ENCODE results near the gene HERC3. TPM values are rescaled to one million over a fixed set of nuclear protein-coding genes. Genes with fewer than 3 reads are reported as not detected.

The HERC3 gene
- total and polyA plus RNA-seq, 2 experiments from 2014 or later: 2.2 to 2.4 TPM

DNA sequence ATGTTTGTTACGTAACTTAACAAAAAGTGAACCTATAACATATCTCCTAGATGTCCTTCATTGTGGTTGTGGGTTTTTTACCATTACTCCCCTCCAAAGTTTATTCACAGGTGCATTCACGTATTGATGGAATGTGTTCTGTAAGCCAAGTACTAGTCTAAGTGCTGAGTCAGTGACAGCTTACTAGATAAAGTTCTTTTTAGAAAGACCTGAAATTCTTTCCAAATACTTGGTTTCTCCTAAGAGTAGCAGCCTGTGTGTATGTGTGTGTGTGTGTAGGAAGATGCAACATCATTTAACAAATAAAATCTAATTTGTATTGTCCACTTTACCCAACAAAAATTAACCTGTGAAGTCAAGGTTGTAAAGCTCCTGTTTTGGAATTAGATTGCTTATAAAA lies 83.3 kb downstream of the HERC3 start:
- peak overlapping the region; percentile 62; the same call in 1 of the 2 replicates for H3K27ac Mint-ChIP-seq
- H3K4me1 Mint-ChIP-seq: peaks cover 9% of the 10 kb centered on the region; the same call in 2 of the 3 replicates

More for the DNA sequence above, 83.3 kb downstream of the HERC3 start:
- no peak overlapping the region for H3K4me2 ChIP-seq
- TF ChIP-seq REST (IDR thresholded peaks at IDR 0.05; ENCODE audit: unreplicated experiment) (no peak), JUNB (IDR thresholded peaks at IDR 0.05; ENCODE audit: unreplicated experiment) (no peak), CTCF (conservative IDR thresholded peaks at IDR 0.05; ENCODE audit: low read depth in 2 of 2) (no peak), EZH2 (IDR thresholded peaks at IDR 0.05; ENCODE audit: low read depth, unreplicated experiment) (no peak), ZNF114 (CRISPR knock-in tag; IDR thresholded peaks at IDR 0.05) (no peak), CREB1 (CRISPR knock-in tag; IDR thresholded peaks at IDR 0.05; ENCODE audit: low read depth) (no peak), NANOG (IDR thresholded peaks at IDR 0.05; ENCODE audit: borderline replicate concordance) (no peak), ZNF331 (CRISPR knock-in tag; IDR thresholded peaks at IDR 0.05; ENCODE audit: low read depth) (no peak), EZH2phosphoT487 (IDR thresholded peaks at IDR 0.05; ENCODE audit: unreplicated experiment) (no peak), STAT1 (IDR thresholded peaks at IDR 0.05; ENCODE audit: unreplicated experiment) (no peak), POLR2AphosphoS5 (IDR thresholded peaks at IDR 0.05; ENCODE audit: low read depth) (no peak)
- TF ChIP-seq, protein P1, sequence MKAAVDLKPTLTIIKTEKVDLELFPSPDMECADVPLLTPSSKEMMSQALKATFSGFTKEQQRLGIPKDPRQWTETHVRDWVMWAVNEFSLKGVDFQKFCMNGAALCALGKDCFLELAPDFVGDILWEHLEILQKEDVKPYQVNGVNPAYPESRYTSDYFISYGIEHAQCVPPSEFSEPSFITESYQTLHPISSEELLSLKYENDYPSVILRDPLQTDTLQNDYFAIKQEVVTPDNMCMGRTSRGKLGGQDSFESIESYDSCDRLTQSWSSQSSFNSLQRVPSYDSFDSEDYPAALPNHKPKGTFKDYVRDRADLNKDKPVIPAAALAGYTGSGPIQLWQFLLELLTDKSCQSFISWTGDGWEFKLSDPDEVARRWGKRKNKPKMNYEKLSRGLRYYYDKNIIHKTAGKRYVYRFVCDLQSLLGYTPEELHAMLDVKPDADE (IDR thresholded peaks at IDR 0.05): no peak
- TF ChIP-seq, protein P2, sequence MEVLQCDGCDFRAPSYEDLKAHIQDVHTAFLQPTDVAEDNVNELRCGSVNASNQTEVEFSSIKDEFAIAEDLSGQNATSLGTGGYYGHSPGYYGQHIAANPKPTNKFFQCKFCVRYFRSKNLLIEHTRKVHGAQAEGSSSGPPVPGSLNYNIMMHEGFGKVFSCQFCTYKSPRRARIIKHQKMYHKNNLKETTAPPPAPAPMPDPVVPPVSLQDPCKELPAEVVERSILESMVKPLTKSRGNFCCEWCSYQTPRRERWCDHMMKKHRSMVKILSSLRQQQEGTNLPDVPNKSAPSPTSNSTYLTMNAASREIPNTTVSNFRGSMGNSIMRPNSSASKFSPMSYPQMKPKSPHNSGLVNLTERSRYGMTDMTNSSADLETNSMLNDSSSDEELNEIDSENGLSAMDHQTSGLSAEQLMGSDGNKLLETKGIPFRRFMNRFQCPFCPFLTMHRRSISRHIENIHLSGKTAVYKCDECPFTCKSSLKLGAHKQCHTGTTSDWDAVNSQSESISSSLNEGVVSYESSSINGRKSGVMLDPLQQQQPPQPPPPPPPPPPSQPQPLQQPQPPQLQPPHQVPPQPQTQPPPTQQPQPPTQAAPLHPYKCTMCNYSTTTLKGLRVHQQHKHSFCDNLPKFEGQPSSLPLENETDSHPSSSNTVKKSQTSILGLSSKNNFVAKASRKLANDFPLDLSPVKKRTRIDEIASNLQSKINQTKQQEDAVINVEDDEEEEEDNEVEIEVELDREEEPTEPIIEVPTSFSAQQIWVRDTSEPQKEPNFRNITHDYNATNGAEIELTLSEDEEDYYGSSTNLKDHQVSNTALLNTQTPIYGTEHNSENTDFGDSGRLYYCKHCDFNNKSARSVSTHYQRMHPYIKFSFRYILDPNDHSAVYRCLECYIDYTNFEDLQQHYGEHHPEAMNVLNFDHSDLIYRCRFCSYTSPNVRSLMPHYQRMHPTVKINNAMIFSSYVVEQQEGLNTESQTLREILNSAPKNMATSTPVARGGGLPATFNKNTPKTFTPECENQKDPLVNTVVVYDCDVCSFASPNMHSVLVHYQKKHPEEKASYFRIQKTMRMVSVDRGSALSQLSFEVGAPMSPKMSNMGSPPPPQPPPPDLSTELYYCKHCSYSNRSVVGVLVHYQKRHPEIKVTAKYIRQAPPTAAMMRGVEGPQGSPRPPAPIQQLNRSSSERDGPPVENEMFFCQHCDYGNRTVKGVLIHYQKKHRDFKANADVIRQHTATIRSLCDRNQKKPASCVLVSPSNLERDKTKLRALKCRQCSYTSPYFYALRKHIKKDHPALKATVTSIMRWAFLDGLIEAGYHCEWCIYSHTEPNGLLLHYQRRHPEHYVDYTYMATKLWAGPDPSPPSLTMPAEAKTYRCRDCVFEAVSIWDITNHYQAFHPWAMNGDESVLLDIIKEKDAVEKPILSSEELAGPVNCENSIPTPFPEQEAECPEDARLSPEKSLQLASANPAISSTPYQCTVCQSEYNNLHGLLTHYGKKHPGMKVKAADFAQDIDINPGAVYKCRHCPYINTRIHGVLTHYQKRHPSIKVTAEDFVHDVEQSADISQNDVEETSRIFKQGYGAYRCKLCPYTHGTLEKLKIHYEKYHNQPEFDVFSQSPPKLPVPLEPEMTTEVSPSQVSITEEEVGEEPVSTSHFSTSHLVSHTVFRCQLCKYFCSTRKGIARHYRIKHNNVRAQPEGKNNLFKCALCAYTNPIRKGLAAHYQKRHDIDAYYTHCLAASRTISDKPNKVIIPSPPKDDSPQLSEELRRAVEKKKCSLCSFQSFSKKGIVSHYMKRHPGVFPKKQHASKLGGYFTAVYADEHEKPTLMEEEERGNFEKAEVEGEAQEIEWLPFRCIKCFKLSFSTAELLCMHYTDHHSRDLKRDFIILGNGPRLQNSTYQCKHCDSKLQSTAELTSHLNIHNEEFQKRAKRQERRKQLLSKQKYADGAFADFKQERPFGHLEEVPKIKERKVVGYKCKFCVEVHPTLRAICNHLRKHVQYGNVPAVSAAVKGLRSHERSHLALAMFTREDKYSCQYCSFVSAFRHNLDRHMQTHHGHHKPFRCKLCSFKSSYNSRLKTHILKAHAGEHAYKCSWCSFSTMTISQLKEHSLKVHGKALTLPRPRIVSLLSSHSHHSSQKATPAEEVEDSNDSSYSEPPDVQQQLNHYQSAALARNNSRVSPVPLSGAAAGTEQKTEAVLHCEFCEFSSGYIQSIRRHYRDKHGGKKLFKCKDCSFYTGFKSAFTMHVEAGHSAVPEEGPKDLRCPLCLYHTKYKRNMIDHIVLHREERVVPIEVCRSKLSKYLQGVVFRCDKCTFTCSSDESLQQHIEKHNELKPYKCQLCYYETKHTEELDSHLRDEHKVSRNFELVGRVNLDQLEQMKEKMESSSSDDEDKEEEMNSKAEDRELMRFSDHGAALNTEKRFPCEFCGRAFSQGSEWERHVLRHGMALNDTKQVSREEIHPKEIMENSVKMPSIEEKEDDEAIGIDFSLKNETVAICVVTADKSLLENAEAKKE (CRISPR knock-in tag; IDR thresholded peaks at IDR 0.05): no peak
- no peaks in the 10 kb centered on the region for H3K27me3 ChIP-seq (ENCODE audit: insufficient read depth)
- no peaks in the 10 kb centered on the region for H3K36me3 ChIP-seq (ENCODE audit: insufficient read depth)
- ATAC-seq (no peak), DNase-seq (ENCODE audit: low spot score) (no peak)
- H3K4me3 ChIP-seq: no peak overlapping the region
- Mint-ChIP-seq H3K9me3 (no peaks in the 10 kb centered on the region), H3K4me3 (no peak overlapping the region), H3K36me3 (ENCODE audit: low read depth) (no peaks in the 10 kb centered on the region), H3K27me3 (ENCODE audit: insufficient read depth, low read depth, poor library complexity) (peaks cover 3% of the 10 kb centered on the region)
- H3K4me1 ChIP-seq (ENCODE audit: insufficient read depth): no peaks in the 10 kb centered on the region; the same call in 1 of the 2 replicates
- H3K9me2 ChIP-seq (ENCODE audit: insufficient read depth): no peaks in the 10 kb centered on the region
- no peak overlapping the region for H3K27ac ChIP-seq (ENCODE audit: low read depth)
- no peaks in the 10 kb centered on the region for H3F3A ChIP-seq (replicated peaks; ENCODE audit: low read depth)
- H3K79me2 ChIP-seq (replicated peaks; ENCODE audit: insufficient read depth): no peaks in the 10 kb centered on the region
- no peaks in the 10 kb centered on the region for H4K20me1 ChIP-seq (replicated peaks; ENCODE audit: insufficient read depth)
- no peak overlapping the region for H2AFZ ChIP-seq
